Measurements from ENCODE around the gene CBLL1. TPM values are rescaled to one million over a fixed set of nuclear protein-coding genes. Genes with fewer than 3 reads are reported as not detected.
A peak's percentile ranks its signal among the peaks of the same experiment; 100 is the strongest.

Gene CBLL1
- total and polyA plus RNA-seq, 2 experiments from 2014 or later, result 11.9 to 38.2 TPM

GRCh38 chr7:107746006-107746405, 2.1 kb downstream of the CBLL1 start:
- Histone ChIP-seq H3K9me2 (ENCODE audit: insufficient read depth) (no peaks in the 10 kb centered on the region), H4K20me1 (ENCODE audit: insufficient read depth) (peaks cover 21% of the 10 kb centered on the region; the same call in 1 of the 2 replicates), H3K4me2 (ENCODE audit: unreplicated experiment) (peak overlapping the region; percentile 99), H3K36me3 (ENCODE audit: low read depth) (peaks cover 20% of the 10 kb centered on the region), H3F3A (ENCODE audit: insufficient read depth) (peaks cover 15% of the 10 kb centered on the region), H3K27ac (no peak overlapping the region), H3K4me1 (ENCODE audit: insufficient read depth) (peaks cover 37% of the 10 kb centered on the region), H3K4me3 (peak overlapping the region; percentile 92), H3K79me2 (ENCODE audit: insufficient read depth) (peaks cover 70% of the 10 kb centered on the region), H3K27me3 (replicated peaks; ENCODE audit: insufficient read depth) (no peaks in the 10 kb centered on the region), H3K9me3 (ENCODE audit: low read depth) (no peaks in the 10 kb centered on the region), H2AFZ (no peak overlapping the region), H3K9ac (peak overlapping the region; percentile 92; the same call in 1 of the 2 replicates)
- TF ChIP-seq EZH2phosphoT487 (IDR thresholded peaks at IDR 0.05; ENCODE audit: insufficient read depth, low read depth) (no peak), EZH2 (IDR thresholded peaks at IDR 0.05; ENCODE audit: insufficient read depth, poor library complexity, severe bottlenecking) (no peak)
- DNase-seq, result peak; percentile 34
- 19 to 26% methylated on average over 3 of the region's 3 CpGs for WGBS, 2 experiments (ENCODE audit: low coverage in 1 of 2, low lambda C conversion rate in 2 of 2, missing lambda C conversion rate in 2 of 2)
- in situ Hi-C loops (cut with MboI), result loop anchor here (25.0 kb wide), 2 partner anchors 284 to 391 kb away; partner anchors contain the start of genes GPR22 and LAMB4

- in situ Hi-C loops (cut with MboI), result no loop called here
- Histone ChIP-seq H3K27ac (no peak overlapping the region), H3K4me1 (ENCODE audit: insufficient read depth) (peaks cover 14% of the 10 kb centered on the region), H3K9ac (no peak overlapping the region), H3K4me3 (no peak overlapping the region), H3K9me2 (ENCODE audit: insufficient read depth) (no peaks in the 10 kb centered on the region), H3K36me3 (ENCODE audit: low read depth) (peaks cover 61% of the 10 kb centered on the region), H3K79me2 (ENCODE audit: insufficient read depth) (peaks cover 71% of the 10 kb centered on the region), H4K20me1 (ENCODE audit: insufficient read depth) (peaks cover 17% of the 10 kb centered on the region; the same call in 1 of the 2 replicates), H3K9me3 (ENCODE audit: low read depth) (no peaks in the 10 kb centered on the region), H3F3A (ENCODE audit: insufficient read depth) (peaks cover 5% of the 10 kb centered on the region; the same call in 1 of the 2 replicates), H3K27me3 (replicated peaks; ENCODE audit: insufficient read depth) (no peaks in the 10 kb centered on the region), H2AFZ (no peak overlapping the region), H3K4me2 (ENCODE audit: unreplicated experiment) (no peak overlapping the region)
- TF ChIP-seq EZH2 (IDR thresholded peaks at IDR 0.05; ENCODE audit: insufficient read depth, poor library complexity, severe bottlenecking) (no peak), EZH2phosphoT487 (IDR thresholded peaks at IDR 0.05; ENCODE audit: insufficient read depth, low read depth) (no peak)
- 98 to 99% methylated on average over 7 of the region's 7 CpGs for WGBS, 2 experiments (ENCODE audit: low coverage in 1 of 2, low lambda C conversion rate in 2 of 2, missing lambda C conversion rate in 2 of 2)
- no peak for DNase-seq
Measured at GRCh38 chr7:107751113-107751512, 7.2 kb downstream of the CBLL1 start.

DNA sequence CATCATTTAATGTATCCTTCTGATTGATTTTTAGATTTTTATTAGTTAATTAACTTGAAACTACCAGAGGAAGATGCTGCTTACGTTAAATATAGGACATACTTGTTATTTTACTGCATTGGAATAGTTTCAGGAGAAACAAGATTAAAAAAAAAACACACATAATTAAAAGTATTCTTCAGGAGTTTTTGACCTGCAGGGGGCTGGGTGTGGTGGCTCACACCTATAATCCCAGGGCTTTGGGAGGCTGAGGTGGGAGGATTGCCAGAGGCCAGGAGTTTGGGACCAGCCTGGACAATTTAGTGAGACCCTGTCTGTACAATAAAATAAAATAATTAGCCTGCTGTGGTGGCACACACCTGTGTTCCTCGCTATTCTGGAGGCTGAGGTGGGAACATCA, 10.7 kb downstream of the CBLL1 start:
- H3K36me3 ChIP-seq (ENCODE audit: low read depth), result peaks cover 87% of the 10 kb centered on the region
- no peaks in the 10 kb centered on the region for H3K9me3 ChIP-seq (ENCODE audit: low read depth)
- 94 to 97% methylated on average over 2 of the region's 2 CpGs for WGBS, 2 experiments (ENCODE audit: low coverage in 1 of 2, low lambda C conversion rate in 2 of 2, missing lambda C conversion rate in 2 of 2)

GRCh38 chr7:107758667-107759066, 14.7 kb downstream of the CBLL1 start:
- Histone ChIP-seq H4K20me1 (ENCODE audit: insufficient read depth) (no peaks in the 10 kb centered on the region), H3K27me3 (replicated peaks; ENCODE audit: insufficient read depth) (no peaks in the 10 kb centered on the region), H3K4me2 (ENCODE audit: unreplicated experiment) (no peak overlapping the region), H3K9me2 (ENCODE audit: insufficient read depth) (no peaks in the 10 kb centered on the region), H3K36me3 (ENCODE audit: low read depth) (peaks cover 72% of the 10 kb centered on the region), H3K9me3 (ENCODE audit: low read depth) (no peaks in the 10 kb centered on the region), H3K27ac (no peak overlapping the region), H2AFZ (no peak overlapping the region), H3F3A (ENCODE audit: insufficient read depth) (peaks cover 31% of the 10 kb centered on the region; the same call in 1 of the 2 replicates), H3K4me1 (ENCODE audit: insufficient read depth) (no peaks in the 10 kb centered on the region), H3K4me3 (no peak overlapping the region), H3K9ac (no peak overlapping the region), H3K79me2 (ENCODE audit: insufficient read depth) (no peaks in the 10 kb centered on the region)
- 100% methylated on average over 1 of the region's 1 CpG for WGBS, 2 experiments (ENCODE audit: low coverage in 1 of 2, low lambda C conversion rate in 2 of 2, missing lambda C conversion rate in 2 of 2)
- TF ChIP-seq EZH2phosphoT487 (IDR thresholded peaks at IDR 0.05; ENCODE audit: insufficient read depth, low read depth) (no peak), EZH2 (IDR thresholded peaks at IDR 0.05; ENCODE audit: insufficient read depth, poor library complexity, severe bottlenecking) (no peak)
- DNase-seq, result no peak
- in situ Hi-C loops (cut with MboI), result no loop called here

More for the DNA sequence above, 10.7 kb downstream of the CBLL1 start:
- peaks cover 36% of the 10 kb centered on the region for H3K79me2 ChIP-seq (ENCODE audit: insufficient read depth)
- no peak overlapping the region for H3K4me2 ChIP-seq (ENCODE audit: unreplicated experiment)
- in situ Hi-C loops (cut with MboI), result no loop called here
- no peak overlapping the region for H3K4me3 ChIP-seq
- peak; percentile 4 for DNase-seq
- no peaks in the 10 kb centered on the region for H3K9me2 ChIP-seq (ENCODE audit: insufficient read depth)
- no peaks in the 10 kb centered on the region for H3K4me1 ChIP-seq (ENCODE audit: insufficient read depth)
- no peak overlapping the region for H3K9ac ChIP-seq
- no peaks in the 10 kb centered on the region for H4K20me1 ChIP-seq (ENCODE audit: insufficient read depth)
- H3K27ac ChIP-seq, result no peak overlapping the region
- TF ChIP-seq EZH2 (IDR thresholded peaks at IDR 0.05; ENCODE audit: insufficient read depth, poor library complexity, severe bottlenecking), result no peak
- TF ChIP-seq EZH2phosphoT487 (IDR thresholded peaks at IDR 0.05; ENCODE audit: insufficient read depth, low read depth), result no peak
- no peaks in the 10 kb centered on the region for H3K27me3 ChIP-seq (replicated peaks; ENCODE audit: insufficient read depth)
- H2AFZ ChIP-seq, result no peak overlapping the region
- H3F3A ChIP-seq (ENCODE audit: insufficient read depth), result peaks cover 12% of the 10 kb centered on the region; the same call in 1 of the 2 replicates
